ENCODE results near the gene DIAPH2. TPM values are rescaled to one million over a fixed set of nuclear protein-coding genes. Genes with fewer than 3 reads are reported as not detected.

Gene DIAPH2
- total RNA-seq, 2 donors from 2014 or later, result 15.2 to 23.3 TPM

- Histone ChIP-seq H3K4me3 (no peak overlapping the region), H3K4me1 (no peaks in the 10 kb centered on the region), H3K36me3 (replicated peaks in 1 of 2; ENCODE audit: insufficient read depth in 1 of 2, low read depth in 2 of 2) (no peaks in the 10 kb centered on the region), H3K9me3 (no peaks in the 10 kb centered on the region), H3K27me3 (no peaks in the 10 kb centered on the region), H3K27ac (no peak overlapping the region)
- no peak for ATAC-seq
- TF ChIP-seq CTCF (IDR thresholded peaks at IDR 0.05) (no peak), POLR2A (IDR thresholded peaks at IDR 0.05) (no peak)
- DNase-seq, result no peak
- intact Hi-C loops (cut with DNase I), result no loop called here
- 64% methylated on average over 2 of the region's 2 CpGs for WGBS, 2 donors
These were observed 411.7 kb downstream of the DIAPH2 start for GRCh38 chrX:97096385-97096784.

DNA sequence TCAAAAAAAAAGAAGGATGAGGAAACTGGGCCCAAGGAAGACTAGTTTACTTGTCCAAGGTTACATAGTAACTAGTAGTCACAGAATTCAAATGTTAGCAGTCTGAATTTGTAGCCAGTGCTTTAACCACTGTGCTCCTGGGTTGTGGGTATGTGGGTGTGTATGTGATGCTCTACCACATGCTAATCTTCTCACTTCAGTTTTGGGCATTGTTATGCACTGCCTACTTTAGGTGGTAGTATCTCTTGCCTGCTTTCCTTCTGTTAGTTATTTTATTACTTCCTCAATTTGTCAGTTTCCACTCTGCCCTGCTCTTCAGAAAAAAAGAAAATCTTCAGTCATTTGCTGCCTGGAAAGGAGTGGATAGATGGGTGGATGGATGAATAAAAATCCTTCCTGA is 418.3 kb downstream of the DIAPH2 start:
- H3K4me3 ChIP-seq, result no peak overlapping the region
- H3K9me3 ChIP-seq, result no peaks in the 10 kb centered on the region
- no peaks in the 10 kb centered on the region for H3K4me1 ChIP-seq
- no peak overlapping the region for H3K27ac ChIP-seq
- ATAC-seq (no peak), DNase-seq (no peak)
- intact Hi-C loops (cut with DNase I), result no loop called here
- no peak for TF ChIP-seq CTCF (IDR thresholded peaks at IDR 0.05)
- TF ChIP-seq POLR2A (IDR thresholded peaks at IDR 0.05), result no peak
- no peaks in the 10 kb centered on the region for H3K36me3 ChIP-seq (replicated peaks in 1 of 2; ENCODE audit: insufficient read depth in 1 of 2, low read depth in 2 of 2)
- H3K27me3 ChIP-seq, result no peaks in the 10 kb centered on the region

- intact Hi-C loops (cut with DNase I), result no loop called here
- no peak for ATAC-seq
- H3K9me3 ChIP-seq, result no peaks in the 10 kb centered on the region
- H3K27ac ChIP-seq, result no peak overlapping the region
- no peak for TF ChIP-seq POLR2A (IDR thresholded peaks at IDR 0.05)
- TF ChIP-seq CTCF (IDR thresholded peaks at IDR 0.05), result no peak
- no peak overlapping the region for H3K4me3 ChIP-seq
- H3K27me3 ChIP-seq, result no peaks in the 10 kb centered on the region
- 52 to 67% methylated on average over 1 of the region's 1 CpG for WGBS, 2 donors
- no peaks in the 10 kb centered on the region for H3K4me1 ChIP-seq
- DNase-seq, result no peak
- no peaks in the 10 kb centered on the region for H3K36me3 ChIP-seq (replicated peaks in 1 of 2; ENCODE audit: insufficient read depth in 1 of 2, low read depth in 2 of 2)
These were observed 425.1 kb downstream of the DIAPH2 start for GRCh38 chrX:97109730-97110129.

DNA sequence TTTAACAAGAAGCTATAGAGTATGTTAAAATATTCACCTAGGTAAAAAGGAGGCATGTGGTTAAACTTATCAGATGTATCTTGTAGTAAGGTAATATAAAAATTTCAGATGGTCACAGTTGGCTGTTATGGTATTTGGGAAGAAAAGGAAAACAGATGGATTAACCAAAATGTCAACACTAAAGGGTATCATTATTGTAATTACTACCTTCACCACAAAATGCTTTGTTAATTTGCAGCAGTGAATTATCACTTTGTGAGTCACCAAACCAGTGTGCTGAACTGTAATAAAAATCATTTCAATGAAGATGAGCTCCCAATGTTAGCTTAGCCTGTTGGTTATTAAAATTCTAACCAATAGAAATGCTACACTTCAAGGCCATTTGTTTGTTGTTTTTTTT is 432.9 kb downstream of the DIAPH2 start:
- DNase-seq (no peak), ATAC-seq (no peak)
- Histone ChIP-seq H3K4me1 (no peaks in the 10 kb centered on the region), H3K4me3 (no peak overlapping the region), H3K27me3 (no peaks in the 10 kb centered on the region), H3K27ac (no peak overlapping the region), H3K36me3 (replicated peaks in 1 of 2; ENCODE audit: insufficient read depth in 1 of 2, low read depth in 2 of 2) (no peaks in the 10 kb centered on the region), H3K9me3 (no peaks in the 10 kb centered on the region)
- intact Hi-C loops (cut with DNase I), result no loop called here
- TF ChIP-seq CTCF (IDR thresholded peaks at IDR 0.05) (no peak), POLR2A (IDR thresholded peaks at IDR 0.05) (no peak)

DNA sequence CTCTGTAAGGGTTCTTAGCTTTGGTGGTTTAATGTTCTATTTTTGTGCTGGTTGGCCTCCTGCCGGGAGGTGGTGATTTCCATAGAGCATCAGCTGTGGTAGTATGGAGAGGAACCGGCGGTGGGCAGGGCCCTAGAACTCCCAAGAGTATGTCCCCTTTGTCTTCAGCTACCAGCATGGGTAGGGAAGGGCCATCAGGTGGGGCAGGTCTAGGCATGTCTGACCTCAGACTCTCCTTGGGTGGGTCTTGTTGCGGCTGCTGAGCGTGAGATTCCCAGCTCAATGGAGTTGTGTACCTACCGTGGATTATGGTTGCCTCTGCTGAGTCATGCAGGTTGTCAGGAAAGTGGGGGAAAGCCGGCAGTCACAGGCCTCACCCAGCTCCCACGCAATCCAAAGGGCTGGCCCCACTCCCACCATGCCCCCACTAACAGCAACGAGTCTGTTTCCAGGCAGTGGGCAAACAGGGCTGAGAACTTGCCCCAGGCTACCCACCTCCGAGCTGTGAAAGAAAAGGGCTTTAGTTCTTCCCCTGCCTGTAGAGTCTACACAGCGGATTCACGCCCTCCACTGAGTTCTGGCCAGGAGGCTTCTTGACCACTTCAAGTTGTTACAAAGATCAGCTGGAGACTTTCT is 434.9 kb downstream of the DIAPH2 start:
- no peak overlapping the region for H3K27ac ChIP-seq
- no peak for TF ChIP-seq POLR2A (IDR thresholded peaks at IDR 0.05)
- TF ChIP-seq CTCF (IDR thresholded peaks at IDR 0.05), result no peak
- H3K4me1 ChIP-seq, result no peaks in the 10 kb centered on the region
- no peaks in the 10 kb centered on the region for H3K27me3 ChIP-seq
- no peak overlapping the region for H3K4me3 ChIP-seq
- intact Hi-C loops (cut with DNase I), result no loop called here
- DNase-seq (no peak), ATAC-seq (no peak)
- H3K9me3 ChIP-seq, result no peaks in the 10 kb centered on the region
- WGBS, 2 donors, result 95% methylated on average over 3 to 9 of the region's 12 CpGs
- H3K36me3 ChIP-seq (replicated peaks in 1 of 2; ENCODE audit: insufficient read depth in 1 of 2, low read depth in 2 of 2), result no peaks in the 10 kb centered on the region

Measured in body of pancreas (tissue), 4 donors.